ENCODE data around the gene CDH12.

GRCh38 chr5:22488427-22488826 lies 364.7 kb downstream of the CDH12 start:
- TF ChIP-seq POLR2A (IDR thresholded peaks at IDR 0.05) (no peak), CTCF (IDR thresholded peaks at IDR 0.05) (no peak), POLR2AphosphoS5 (IDR thresholded peaks at IDR 0.05) (no peak)
